GM19397 (cell line): ENCODE measurements around the gene LIN28A.
"Not testable (repeated sequence)": the region's sequence is repeated elsewhere in the genome, so short reads cannot be mapped to it uniquely, and the experiment has no call there.

Experiments used
- ATAC-seq: cut with Tn5 transposase; IDR thresholded peaks from one replicate; pipeline ENCODE4 v1.9.1; 2021; ENCODE audit warnings: mild to moderate bottlenecking, moderate library complexity; ENCODE audit not compliant: unreplicated experiment

Gene LIN28A

DNA sequence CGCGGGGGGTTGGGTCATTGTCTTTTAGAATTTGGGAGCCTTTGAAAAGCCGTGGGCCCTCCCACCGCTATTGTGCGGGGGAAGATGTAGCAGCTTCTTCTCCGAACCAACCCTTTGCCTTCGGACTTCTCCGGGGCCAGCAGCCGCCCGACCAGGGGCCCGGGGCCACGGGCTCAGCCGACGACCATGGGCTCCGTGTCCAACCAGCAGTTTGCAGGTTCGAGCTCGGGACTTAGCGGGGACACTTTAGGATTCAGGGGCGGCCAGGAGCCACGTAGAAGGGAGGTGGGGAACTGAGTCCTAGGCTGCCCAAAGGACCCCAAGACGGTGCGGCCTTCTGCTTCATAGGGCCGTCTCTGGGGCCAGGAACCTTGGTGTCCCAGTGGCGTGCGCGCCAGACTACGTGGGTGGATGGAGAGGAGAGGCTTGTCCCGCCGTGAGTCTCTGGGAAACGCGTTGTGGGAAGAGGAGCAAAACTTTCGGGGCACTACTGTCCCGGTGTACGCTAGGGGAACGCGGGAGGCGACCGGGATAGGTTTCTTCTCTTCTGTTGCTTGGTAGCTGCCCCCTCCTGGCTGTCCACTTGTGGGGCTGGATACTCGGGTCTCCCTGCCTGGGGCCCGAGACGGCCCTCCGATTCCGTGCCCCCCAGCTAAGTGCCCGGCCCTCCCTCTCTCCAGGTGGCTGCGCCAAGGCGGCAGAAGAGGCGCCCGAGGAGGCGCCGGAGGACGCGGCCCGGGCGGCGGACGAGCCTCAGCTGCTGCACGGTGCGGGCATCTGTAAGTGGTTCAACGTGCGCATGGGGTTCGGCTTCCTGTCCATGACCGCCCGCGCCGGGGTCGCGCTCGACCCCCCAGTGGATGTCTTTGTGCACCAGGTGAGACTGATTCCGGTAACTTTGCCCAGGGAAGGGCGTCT lies at the start of gene LIN28A:
Gene LIN28A (plus strand): TSS at position 112 of the 918 bp plus-strand sequence. CDS start 75 bp downstream, at position 187.
- ATAC-seq, result no peak

DNA sequence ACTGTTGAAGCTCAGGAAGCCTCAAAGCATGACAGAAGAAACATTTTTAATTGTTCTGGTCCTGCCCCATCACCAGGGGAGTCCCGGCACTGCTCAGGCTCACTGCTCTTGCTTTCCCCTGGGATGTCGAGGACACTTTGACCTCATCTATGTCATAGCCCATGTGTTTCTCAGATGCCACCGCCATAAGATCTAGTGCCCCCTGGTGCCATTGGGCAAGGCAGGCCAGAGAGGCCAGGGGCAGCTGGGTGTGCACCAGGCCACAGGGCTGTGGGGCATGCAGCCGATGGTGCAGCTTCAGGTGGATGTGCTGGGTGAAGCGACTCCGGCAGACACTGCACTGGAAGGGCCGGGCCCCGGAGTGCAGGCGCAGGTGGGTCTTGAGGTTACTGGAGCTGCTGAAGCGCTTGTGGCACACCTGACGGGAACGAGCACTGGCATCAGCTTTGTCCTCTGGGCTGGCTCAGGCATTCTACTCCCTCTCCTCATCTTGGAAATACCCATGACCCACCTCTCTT lies 49.0 kb upstream of the LIN28A start:
- ATAC-seq, result no peak

- no peak for ATAC-seq
Measured at GRCh38 chr1:26362331-26362730, 48.3 kb upstream of the LIN28A start.

- ATAC-seq, result peak; percentile 55
Measured at GRCh38 chr1:26363549-26364448, 46.8 kb upstream of the LIN28A start.

DNA sequence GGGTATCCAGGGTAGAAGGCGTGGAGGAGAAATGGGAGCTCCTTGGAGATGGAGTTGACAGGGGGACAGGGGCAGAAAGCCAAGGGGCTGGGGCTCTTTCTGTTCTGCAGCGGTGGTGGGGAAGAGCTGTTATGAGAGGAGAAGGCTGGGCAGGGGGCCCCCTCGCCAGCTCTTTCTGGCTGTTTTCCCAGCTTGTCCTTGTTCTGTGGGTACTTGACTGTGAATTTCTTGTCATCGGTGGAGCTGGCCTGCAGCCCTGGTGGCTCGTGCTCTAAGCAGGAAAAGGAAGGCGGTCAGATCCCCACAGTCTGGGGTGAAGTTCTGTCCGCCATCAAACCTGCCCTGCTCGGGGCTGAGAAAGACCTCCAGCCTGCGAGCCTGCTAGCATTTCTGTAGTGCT lies 45.7 kb upstream of the LIN28A start:
- ATAC-seq, result no peak

DNA sequence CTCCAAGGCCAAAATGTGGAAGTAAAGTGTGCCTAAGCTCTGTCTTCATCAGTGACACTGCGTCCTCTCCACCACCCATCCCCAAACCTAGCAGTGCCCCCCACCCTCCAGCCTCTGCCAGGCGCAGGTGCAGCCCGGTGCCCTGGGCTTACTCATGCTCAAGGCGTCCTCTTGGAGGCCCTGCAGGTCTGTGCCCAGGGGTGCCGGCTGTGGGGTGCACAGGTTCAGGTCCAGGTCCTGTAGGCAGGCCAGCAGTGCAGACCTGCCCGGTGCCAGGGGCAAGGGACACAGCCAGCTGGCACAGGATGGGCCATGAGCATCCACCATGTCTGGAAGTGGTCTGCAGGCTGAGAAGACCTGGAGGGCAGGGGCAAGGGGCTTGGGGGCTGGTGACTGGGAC lies 43.2 kb upstream of the LIN28A start:
- ATAC-seq, result no peak

- ATAC-seq, result no peak
Measured at GRCh38 chr1:26368006-26368405, 42.6 kb upstream of the LIN28A start.

GRCh38 chr1:26368486-26368885 lies 42.1 kb upstream of the LIN28A start:
- ATAC-seq, result no peak

- no peak for ATAC-seq
Measured at GRCh38 chr1:26370591-26371382, 39.8 kb upstream of the LIN28A start.

- no peak for ATAC-seq
Measured at GRCh38 chr1:26372039-26372438, 38.6 kb upstream of the LIN28A start.

- ATAC-seq, result not testable (repeated sequence)
Measured at GRCh38 chr1:26372611-26373010, 38.0 kb upstream of the LIN28A start, which contains the start of gene ZNF683. Gene ZNF683, minus strand, starts transcription at chr1:26372750. Its CDS starts 4,179 bp downstream, at chr1:26368571.

- ATAC-seq, result no peak
Measured at GRCh38 chr1:26373281-26373680, 37.3 kb upstream of the LIN28A start.

- ATAC-seq, result no peak
Measured at GRCh38 chr1:26373789-26374188, 36.8 kb upstream of the LIN28A start.

DNA sequence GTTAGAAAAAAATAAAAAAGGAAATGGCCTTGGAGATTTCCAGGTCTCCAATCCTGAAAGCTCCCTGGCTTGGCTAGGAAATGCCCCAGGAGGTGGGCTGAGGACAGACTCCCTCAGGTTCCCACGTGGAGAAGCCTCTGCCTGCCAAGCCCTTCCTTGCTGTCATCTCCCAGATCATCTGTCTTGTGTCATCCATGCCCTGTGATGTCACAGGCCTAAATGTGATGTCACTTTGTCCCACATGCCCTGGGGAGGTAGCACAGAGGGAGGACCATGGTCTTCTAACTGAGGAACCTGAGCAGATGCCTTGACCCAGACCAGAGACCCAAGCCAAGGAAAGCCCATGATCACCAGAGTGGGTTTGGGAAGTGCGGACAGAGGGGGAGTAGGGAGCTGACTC lies 36.3 kb upstream of the LIN28A start:
- ATAC-seq, result not testable (repeated sequence)

GRCh38 chr1:26375081-26375480 lies 35.5 kb upstream of the LIN28A start:
- no peak for ATAC-seq

DNA sequence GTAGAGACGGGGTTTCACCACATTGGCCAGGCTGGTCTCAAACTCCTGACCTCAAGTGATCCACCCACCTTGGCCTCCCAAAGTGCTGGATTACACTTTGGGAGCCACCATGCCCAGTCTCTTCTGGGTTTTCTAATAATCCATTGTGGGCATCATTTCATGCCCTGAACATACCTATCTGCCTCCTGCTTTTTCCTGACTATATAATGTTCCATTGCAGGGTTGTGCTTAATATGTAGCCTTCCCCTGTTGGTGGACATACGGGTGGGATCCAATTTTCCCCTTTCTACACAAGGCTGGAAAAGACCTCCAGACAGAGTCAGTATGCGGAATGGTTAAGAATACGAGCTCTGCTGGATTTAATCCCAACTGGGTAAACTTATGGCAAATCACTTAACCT lies 34.6 kb upstream of the LIN28A start:
- no peak for ATAC-seq

DNA sequence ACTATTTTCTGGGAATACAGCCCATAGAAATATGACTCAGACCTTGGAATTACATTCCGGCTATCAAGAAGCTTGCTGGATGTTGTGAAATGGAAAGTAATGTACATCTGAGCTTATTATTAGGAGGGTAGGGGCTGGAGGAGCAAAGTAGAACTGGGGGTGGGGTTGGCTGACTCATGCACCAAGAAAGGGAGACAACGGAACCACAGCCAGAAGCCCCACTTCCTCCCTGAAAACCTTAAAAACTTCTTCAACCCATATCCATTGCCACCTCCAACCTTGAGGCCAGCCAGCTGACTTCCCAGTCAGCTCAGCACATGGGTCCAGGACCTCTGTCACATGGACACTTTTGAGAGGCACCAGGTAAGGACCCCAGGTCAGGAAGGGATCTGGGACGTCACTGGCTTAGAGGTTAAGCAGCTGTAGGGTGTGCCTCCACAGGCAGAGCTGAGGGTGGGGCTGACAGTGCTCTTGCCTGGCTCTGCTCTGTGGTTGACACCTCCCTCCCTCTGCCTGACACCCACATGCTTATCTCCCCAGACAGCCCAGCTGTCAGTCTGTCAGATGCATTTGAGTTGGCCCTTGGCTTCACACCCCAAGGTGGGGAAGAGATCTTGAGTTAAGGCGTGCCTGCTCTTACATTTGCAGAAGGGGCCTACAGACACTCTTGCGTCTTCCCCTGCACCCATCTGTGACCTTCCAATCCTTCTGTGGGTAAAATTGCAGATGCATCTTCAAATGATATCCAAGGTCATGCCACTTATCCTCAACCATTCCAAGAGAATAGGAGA lies 32.3 kb upstream of the LIN28A start:
- ATAC-seq, result no peak

GRCh38 chr1:26378879-26379251 lies 31.8 kb upstream of the LIN28A start:
- ATAC-seq, result no peak

- ATAC-seq, result no peak
Measured at GRCh38 chr1:26384076-26384475, 26.5 kb upstream of the LIN28A start.

DNA sequence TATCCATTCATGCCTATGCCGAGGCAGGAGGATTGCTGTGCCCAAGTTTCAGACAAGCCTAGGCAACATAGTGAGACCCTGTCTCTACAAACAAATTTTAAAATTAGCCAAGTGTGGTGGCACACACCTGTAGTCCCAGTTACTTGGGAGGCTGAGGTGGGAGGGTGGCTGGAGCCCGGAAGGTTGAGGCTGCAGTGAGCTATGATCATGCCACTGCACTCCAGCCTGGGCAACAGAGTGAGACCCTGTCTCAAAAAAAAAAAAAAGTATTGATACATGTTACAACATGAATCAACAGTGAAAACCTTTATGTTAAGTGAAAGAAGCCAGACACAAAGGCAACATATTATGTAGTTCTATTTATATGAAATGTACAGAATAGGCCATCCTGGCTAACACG lies 25.6 kb upstream of the LIN28A start:
- ATAC-seq, result not testable (repeated sequence)
